Body of pancreas (tissue), 4 donors: Measurements from ENCODE around the gene GAREM1. TPM values are rescaled to one million over a fixed set of nuclear protein-coding genes. Genes with fewer than 3 reads are reported as not detected.

Source experiments
- ATAC-seq: fragments of 150-250 bp; one replicate; pipeline ENCODE4 v1.9.1; 2016
- DNase-seq, 4 donors: peaks; one replicate each; pipeline ENCODE4 v3.0.0-alpha.2; 2019
- H3K27ac ChIP-seq, 4 donors: fragments of 200-600 bp; sonication (generic); 1 replicate in 3 of 4; 2 replicates in 1 of 4; pipeline versions ENCODE4 v1.5.1 to v1.6.1; 2016 to 2019; ENCODE audit warnings: mild to moderate bottlenecking in 1 of 4, mixed read lengths in 1 of 4, moderate library complexity in 1 of 4
- H3K27me3 ChIP-seq, 2 donors: fragments of 200-600 bp; sonication (generic); one replicate each; pipeline ENCODE4 v1.6.0; 2016; ENCODE audit warnings: mild to moderate bottlenecking in 1 of 2
- H3K36me3 ChIP-seq, 2 donors: fragments of 200-600 bp; sonication (generic); replicated peaks in 1 of 2; 2 replicates each; pipeline ENCODE4 v1.5.1; 2016; ENCODE audit warnings: low read depth in 2 of 2; ENCODE audit not compliant: insufficient read depth in 1 of 2
- H3K4me1 ChIP-seq: fragments of 200-600 bp; sonication (generic); one replicate; pipeline ENCODE4 v1.6.0; 2016
- H3K4me3 ChIP-seq, 2 donors: fragments of 200-600 bp; sonication (generic); 1 replicate in 1 of 2; 2 replicates in 1 of 2; pipeline ENCODE4 v1.5.1; 2016 to 2019
- H3K9me3 ChIP-seq, 3 donors: fragments of 200-600 bp; sonication (generic); 1 replicate in 2 of 3; 2 replicates in 1 of 3; pipeline ENCODE4 v1.5.1; 2016
- CTCF ChIP-seq, 7 experiments: fragments of 450-650 bp in 4 of 7; fragments of 200-600 bp in 3 of 7; sonication (generic) in 3 of 7; IDR thresholded peaks; one replicate each; pipeline ENCODE4 v1.5.1; 2016 to 2019; ENCODE audit warnings: antibody characterized with exemption in 7 of 7
- POLR2A ChIP-seq, 3 donors: fragments of 450-650 bp; IDR thresholded peaks; one replicate each; pipeline ENCODE4 v1.6.1; 2016; ENCODE audit warnings: antibody characterized with exemption in 3 of 3, mild to moderate bottlenecking in 2 of 3
- WGBS, 2 donors: methylation state at CpG; one replicate each; pipeline ENCODE4 v1.1.5; 2017; 5-methylcytosine and 5-hydroxymethylcytosine counted together
- intact Hi-C: fragments of 100-400 bp; cut with DNase I; formaldehyde crosslinking; loops from one replicate; pipeline ENCODE4 v1.15.1; 2023
- total RNA-seq, 2 donors: library from RNA; depleted of rRNA; stranded (reverse); fragments of >200 nt; gene quantifications; one replicate each; pipeline ENCODE4 v1.1.0, GENCODE V29; 2016

The GAREM1 gene
- total RNA-seq, 2 donors from 2014 or later, result 16.1 to 16.8 TPM

- Histone ChIP-seq H3K4me3 (no peak overlapping the region), H3K9me3 (no peaks in the 10 kb centered on the region), H3K27me3 (no peaks in the 10 kb centered on the region), H3K27ac (no peak overlapping the region), H3K4me1 (peaks cover 41% of the 10 kb centered on the region), H3K36me3 (no peaks in the 10 kb centered on the region)
- DNase-seq (no peak), ATAC-seq (no peak)
- TF ChIP-seq POLR2A (IDR thresholded peaks at IDR 0.05), result no peak
- TF ChIP-seq CTCF (IDR thresholded peaks at IDR 0.05), result no peak
- intact Hi-C loops, result no loop called here
- WGBS, 2 donors, result 71 to 92% methylated on average over 7 of the region's 7 CpGs
Measured at GRCh38 chr18:32391126-32391525, 79.6 kb downstream of the GAREM1 start.

GRCh38 chr18:32389858-32390257 lies 80.8 kb downstream of the GAREM1 start:
- intact Hi-C loops, result no loop called here
- Histone ChIP-seq H3K4me3 (no peak overlapping the region), H3K27ac (peak overlapping the region in 3 of 4 donors; percentile 33 to 51 (median 45)), H3K27me3 (no peaks in the 10 kb centered on the region), H3K36me3 (no peaks in the 10 kb centered on the region), H3K4me1 (peaks cover 51% of the 10 kb centered on the region), H3K9me3 (no peaks in the 10 kb centered on the region)
- peak; percentile 92 for ATAC-seq
- DNase-seq, result peak; percentile 91 to 95 (median 92)
- WGBS, 2 donors, result 9 to 24% methylated on average over 4 of the region's 4 CpGs
- TF ChIP-seq CTCF (IDR thresholded peaks at IDR 0.05), result no peak
- TF ChIP-seq POLR2A (IDR thresholded peaks at IDR 0.05), result no peak

GRCh38 chr18:32389191-32389590 lies 81.5 kb downstream of the GAREM1 start:
- H3K27ac ChIP-seq, result peak overlapping the region in 1 of 4 donors; percentile 51
- no peaks in the 10 kb centered on the region for H3K27me3 ChIP-seq
- no peak for DNase-seq
- H3K9me3 ChIP-seq, result no peaks in the 10 kb centered on the region
- intact Hi-C loops, result no loop called here
- H3K4me1 ChIP-seq, result peaks cover 51% of the 10 kb centered on the region
- TF ChIP-seq CTCF (IDR thresholded peaks at IDR 0.05), result no peak
- TF ChIP-seq POLR2A (IDR thresholded peaks at IDR 0.05), result no peak
- H3K36me3 ChIP-seq, result no peaks in the 10 kb centered on the region
- no peak for ATAC-seq
- H3K4me3 ChIP-seq, result no peak overlapping the region
- 93 to 97% methylated on average over 1 of the region's 1 CpG for WGBS, 2 donors

GRCh38 chr18:32386471-32386870 lies 84.2 kb downstream of the GAREM1 start:
- H3K27me3 ChIP-seq, result no peaks in the 10 kb centered on the region
- peaks cover 63% of the 10 kb centered on the region for H3K4me1 ChIP-seq
- no peaks in the 10 kb centered on the region for H3K9me3 ChIP-seq
- H3K36me3 ChIP-seq, result no peaks in the 10 kb centered on the region
- 70 to 79% methylated on average over 5 of the region's 5 CpGs for WGBS, 2 donors
- no peak overlapping the region for H3K4me3 ChIP-seq
- no peak overlapping the region for H3K27ac ChIP-seq
- DNase-seq (no peak), ATAC-seq (no peak)
- TF ChIP-seq CTCF (IDR thresholded peaks at IDR 0.05) (no peak), POLR2A (IDR thresholded peaks at IDR 0.05) (no peak)
- intact Hi-C loops, result no loop called here

GRCh38 chr18:32383050-32383819 lies 87.4 kb downstream of the GAREM1 start:
- Histone ChIP-seq H3K36me3 (no peaks in the 10 kb centered on the region), H3K9me3 (no peaks in the 10 kb centered on the region), H3K27me3 (no peaks in the 10 kb centered on the region), H3K27ac (peak overlapping the region; percentile 15 to 84 (median 78)), H3K4me1 (peaks cover 72% of the 10 kb centered on the region), H3K4me3 (no peak overlapping the region)
- WGBS, 2 donors, result 24 to 32% methylated on average over 4 of the region's 4 CpGs
- ATAC-seq (peak; percentile 65), DNase-seq (peak in 2 of 4 donors; percentile 63 to 71)
- intact Hi-C loops, result no loop called here
- TF ChIP-seq POLR2A (IDR thresholded peaks at IDR 0.05), result peak in 1 of 3 donors; percentile 21
- TF ChIP-seq CTCF (IDR thresholded peaks at IDR 0.05), result no peak
